ENCODE data around the gene GRID1.

GRID1 gene

GRCh38 chr10:86371116-86371515 lies 4.5 kb upstream of the GRID1 start:
- POLR2A ChIA-PET = no interaction called here
- H3K9me3 ChIP-seq (ENCODE audit: control insufficient read depth, insufficient read depth, low read depth, low read length) = no peaks in the 10 kb centered on the region

GRCh38 chr10:86370006-86370585 lies 3.5 kb upstream of the GRID1 start:
- ChIA-PET POLR2A (no interaction called here), CTCF (no interaction called here)
- Histone ChIP-seq H3K9me3 (ENCODE audit: control insufficient read depth, insufficient read depth, low read depth, low read length) (no peaks in the 10 kb centered on the region), H3K36me3 (ENCODE audit: control insufficient read depth in 2 of 2, insufficient read depth in 1 of 2, low read length in 2 of 2) (no peaks in the 10 kb centered on the region), H3K4me3 (ENCODE audit: low read depth, low read length) (no peak overlapping the region), H3K27ac (ENCODE audit: extremely low read depth, low read depth, low read length) (no peak overlapping the region), H3K4me1 (ENCODE audit: control insufficient read depth, insufficient read depth, low read length) (no peaks in the 10 kb centered on the region; the same call in 1 of the 2 replicates)
- no peak for TF ChIP-seq ZNF544 (tag by site-specific recombination; IDR thresholded peaks at IDR 0.05)
- no peak for TF ChIP-seq PBX3 (CRISPR knock-in tag; IDR thresholded peaks at IDR 0.05)
- no peak for TF ChIP-seq ZNF596 (tag by site-specific recombination; IDR thresholded peaks at IDR 0.05)
- TF ChIP-seq ZNF37A (tag by site-specific recombination; IDR thresholded peaks at IDR 0.05) = no peak
- no peak for TF ChIP-seq ZNF335 (tag by site-specific recombination; conservative IDR thresholded peaks at IDR 0.05)
- TF ChIP-seq ZNF626 (tag by site-specific recombination; IDR thresholded peaks at IDR 0.05) = no peak
- TF ChIP-seq ZNF184 (tag by site-specific recombination; IDR thresholded peaks at IDR 0.05) = no peak
- TF ChIP-seq ZNF140 (tag by site-specific recombination; IDR thresholded peaks at IDR 0.05) = no peak
- no peak for TF ChIP-seq GLI2 (tag by site-specific recombination; IDR thresholded peaks at IDR 0.05; ENCODE audit: borderline replicate concordance, low read depth)
- TF ChIP-seq ZNF174 (tag by site-specific recombination; IDR thresholded peaks at IDR 0.05) = no peak
- no peak for TF ChIP-seq ZNF530 (tag by site-specific recombination; IDR thresholded peaks at IDR 0.05; ENCODE audit: low read depth)

More at GRCh38 chr10:86371116-86371515, 4.5 kb upstream of the GRID1 start:
- no peak overlapping the region for H3K27ac ChIP-seq (ENCODE audit: extremely low read depth, low read depth, low read length)
- H3K36me3 ChIP-seq (ENCODE audit: control insufficient read depth in 2 of 2, insufficient read depth in 1 of 2, low read length in 2 of 2) = no peaks in the 10 kb centered on the region
- H3K4me3 ChIP-seq (ENCODE audit: low read depth, low read length) = no peak overlapping the region
- CTCF ChIA-PET = interaction anchor here (0.7 to 1.1 kb wide), 2 partner anchors 9 to 263 kb away, joined by 3 to 4 read pairs; no protein-coding TSS in a partner anchor
- no peak for TF ChIP-seq ZNF548 (tag by site-specific recombination; IDR thresholded peaks at IDR 0.05)
- TF ChIP-seq ZNF426 (tag by site-specific recombination; IDR thresholded peaks at IDR 0.05) = no peak
- TF ChIP-seq ZNF529 (tag by site-specific recombination; IDR thresholded peaks at IDR 0.05; ENCODE audit: insufficient replicate concordance) = no peak
- no peak for TF ChIP-seq ZNF776 (tag by site-specific recombination; IDR thresholded peaks at IDR 0.05; ENCODE audit: borderline replicate concordance)
- no peak for TF ChIP-seq ZNF704 (tag by site-specific recombination; IDR thresholded peaks at IDR 0.05)
- TF ChIP-seq ZBTB48 (tag by site-specific recombination; IDR thresholded peaks at IDR 0.05) = no peak
- TF ChIP-seq YY2 (tag by site-specific recombination; IDR thresholded peaks at IDR 0.05) = no peak
- TF ChIP-seq PRDM6 (tag by site-specific recombination; IDR thresholded peaks at IDR 0.05) = no peak
- no peak for TF ChIP-seq ZNF76 (tag by site-specific recombination; IDR thresholded peaks at IDR 0.05; ENCODE audit: borderline replicate concordance, low read depth)
- TF ChIP-seq ZNF362 (tag by site-specific recombination; IDR thresholded peaks at IDR 0.05) = no peak
- no peak for TF ChIP-seq ZNF292 (tag by site-specific recombination; IDR thresholded peaks at IDR 0.05; ENCODE audit: borderline replicate concordance, low read depth)
- no peak for TF ChIP-seq ZNF560 (tag by site-specific recombination; IDR thresholded peaks at IDR 0.05; ENCODE audit: borderline replicate concordance)
- no peak for TF ChIP-seq ZBTB49 (tag by site-specific recombination; IDR thresholded peaks at IDR 0.05; ENCODE audit: low read depth)
- no peak for TF ChIP-seq ZNF404 (tag by site-specific recombination; IDR thresholded peaks at IDR 0.05)
- TF ChIP-seq SP7 (tag by site-specific recombination; IDR thresholded peaks at IDR 0.05) = no peak
- no peak for TF ChIP-seq ZNF596 (tag by site-specific recombination; IDR thresholded peaks at IDR 0.05)
- H3K4me1 ChIP-seq (ENCODE audit: control insufficient read depth, insufficient read depth, low read length) = no peaks in the 10 kb centered on the region
